Right atrium auricular region (tissue), 2 donors: ENCODE data around the gene FAM124A. TPM values are rescaled to one million over a fixed set of nuclear protein-coding genes. Genes with fewer than 3 reads are reported as not detected.
"Not testable (repeated sequence)": the region's sequence is repeated elsewhere in the genome, so short reads cannot be mapped to it uniquely, and the experiment has no call there.

Experiments used
- DNase-seq: peaks from one replicate; pipeline ENCODE4 v3.0.0-alpha.2; 2019; ENCODE audit warnings: low spot score
- H3K27ac ChIP-seq, 2 donors: fragments of 200-600 bp; sonication (generic); 1 replicate in 1 of 2; 2 replicates in 1 of 2; pipeline ENCODE4 v1.5.1; 2016 to 2019
- H3K27me3 ChIP-seq, 2 donors: fragments of 200-600 bp; sonication (generic); one replicate each; pipeline versions ENCODE4 v1.5.1 to v1.6.0; 2017 to 2019
- H3K36me3 ChIP-seq: fragments of 200-600 bp; sonication (generic); one replicate; pipeline ENCODE4 v1.5.1; 2016
- H3K4me1 ChIP-seq, 2 donors: fragments of 200-600 bp; sonication (generic); one replicate each; pipeline versions ENCODE4 v1.5.1 to v1.6.0; 2017 to 2019
- H3K4me3 ChIP-seq, 2 donors: fragments of 200-600 bp; sonication (generic); 1 replicate in 1 of 2; 2 replicates in 1 of 2; pipeline ENCODE4 v1.5.1; 2017 to 2019; ENCODE audit warnings: mild to moderate bottlenecking in 1 of 2, moderate library complexity in 1 of 2
- H3K9me3 ChIP-seq, 2 donors: fragments of 200-600 bp; sonication (generic); one replicate each; pipeline ENCODE4 v1.5.1; 2019
- CTCF ChIP-seq, 2 donors: fragments of 200-600 bp; sonication (generic); IDR thresholded peaks; one replicate each; pipeline ENCODE4 v1.5.1; 2019; ENCODE audit warnings: antibody characterized with exemption in 2 of 2
- total RNA-seq, 2 donors: library from RNA; depleted of rRNA; stranded (reverse); fragments of >200 nt; gene quantifications; one replicate each; pipeline ENCODE4 v1.1.0, GENCODE V29; 2016

FAM124A gene
- total RNA-seq, 2 donors from 2014 or later = 8.0 to 8.6 TPM

GRCh38 chr13:51287758-51288157 is 65.6 kb downstream of the FAM124A start:
- Histone ChIP-seq H3K4me1 (peaks cover 0 to 14% of the 10 kb centered on the region in 2 donors), H3K27ac (no peak overlapping the region), H3K27me3 (no peaks in the 10 kb centered on the region), H3K4me3 (no peak overlapping the region), H3K36me3 (no peaks in the 10 kb centered on the region), H3K9me3 (no peaks in the 10 kb centered on the region)
- TF ChIP-seq CTCF (IDR thresholded peaks at IDR 0.05) = no peak
- peak; percentile 23 for DNase-seq

GRCh38 chr13:51288254-51288653 is 66.1 kb downstream of the FAM124A start:
- not testable (repeated sequence) for DNase-seq, H3K9me3 ChIP-seq, H3K27me3 ChIP-seq, H3K4me3 ChIP-seq, H3K36me3 ChIP-seq, H3K27ac ChIP-seq
- peaks cover 0 to 13% of the 10 kb centered on the region in 2 donors for H3K4me1 ChIP-seq

- H3K4me1 ChIP-seq = peaks cover 0 to 13% of the 10 kb centered on the region in 2 donors
- DNase-seq = no peak
- no peak for TF ChIP-seq CTCF (IDR thresholded peaks at IDR 0.05)
- no peaks in the 10 kb centered on the region for H3K9me3 ChIP-seq
- no peak overlapping the region for H3K4me3 ChIP-seq
- no peaks in the 10 kb centered on the region for H3K36me3 ChIP-seq
- peak overlapping the region; percentile 18 to 52 for H3K27ac ChIP-seq
- no peaks in the 10 kb centered on the region for H3K27me3 ChIP-seq
Measured at GRCh38 chr13:51291341-51291740, 69.1 kb downstream of the FAM124A start.

- Histone ChIP-seq H3K4me3 (no peak overlapping the region), H3K4me1 (peaks cover 0 to 13% of the 10 kb centered on the region in 2 donors), H3K9me3 (no peaks in the 10 kb centered on the region), H3K36me3 (no peaks in the 10 kb centered on the region), H3K27me3 (no peaks in the 10 kb centered on the region), H3K27ac (peak overlapping the region; percentile 18 to 52)
- no peak for DNase-seq
- TF ChIP-seq CTCF (IDR thresholded peaks at IDR 0.05) = no peak
Measured at GRCh38 chr13:51292000-51292565, 69.9 kb downstream of the FAM124A start.

- no peak for DNase-seq
- Histone ChIP-seq H3K27me3 (no peaks in the 10 kb centered on the region), H3K4me3 (no peak overlapping the region), H3K4me1 (no peaks in the 10 kb centered on the region), H3K9me3 (no peaks in the 10 kb centered on the region), H3K27ac (no peak overlapping the region), H3K36me3 (no peaks in the 10 kb centered on the region)
- no peak for TF ChIP-seq CTCF (IDR thresholded peaks at IDR 0.05)
Measured at GRCh38 chr13:51297556-51297955, 75.4 kb downstream of the FAM124A start.

- Histone ChIP-seq H3K4me1 (no peaks in the 10 kb centered on the region), H3K27ac (no peak overlapping the region), H3K9me3 (no peaks in the 10 kb centered on the region), H3K36me3 (no peaks in the 10 kb centered on the region), H3K27me3 (no peaks in the 10 kb centered on the region), H3K4me3 (no peak overlapping the region)
- DNase-seq = no peak
- TF ChIP-seq CTCF (IDR thresholded peaks at IDR 0.05) = no peak
Measured at GRCh38 chr13:51298812-51299211, 76.6 kb downstream of the FAM124A start.
